Measurements from ENCODE around the gene LCE7A.

LCE7A gene

GRCh38 chr1:152859696-152860095 is at the start of gene LCE7A:
Gene LCE7A, plus strand, starts transcription at chr1:152859996. Its CDS starts 702 bp downstream, at chr1:152860698.
- no peak for DNase-seq (ENCODE audit: low read depth in 2 of 2)

GRCh38 chr1:152811050-152811449 is 48.7 kb upstream of the LCE7A start:
- DNase-seq (ENCODE audit: low read depth in 2 of 2): no peak

GRCh38 chr1:152811671-152812070 is 48.1 kb upstream of the LCE7A start, which contains the start of gene LCE1B:
Gene LCE1B, plus strand, starts transcription at chr1:152811971. Its CDS starts 476 bp downstream, at chr1:152812447.
- DNase-seq (ENCODE audit: low read depth in 2 of 2): no peak

- no peak for DNase-seq (ENCODE audit: low read depth in 2 of 2)
Measured at GRCh38 chr1:152817309-152817708, 42.5 kb upstream of the LCE7A start.

GRCh38 chr1:152823294-152823693 is 36.5 kb upstream of the LCE7A start:
- DNase-seq (ENCODE audit: low read depth in 2 of 2): no peak

- no peak for DNase-seq (ENCODE audit: low read depth in 2 of 2)
Measured at GRCh38 chr1:152824964-152825363, 34.8 kb upstream of the LCE7A start.

GRCh38 chr1:152827173-152827572 is 32.6 kb upstream of the LCE7A start, which contains the start of gene LCE1A:
Gene LCE1A, plus strand, starts transcription at chr1:152827473. Its CDS starts 0 bp downstream, at chr1:152827473.
- no peak for DNase-seq (ENCODE audit: low read depth in 2 of 2)

- DNase-seq (ENCODE audit: low read depth in 2 of 2): no peak
Measured at GRCh38 chr1:152836870-152837269, 22.9 kb upstream of the LCE7A start.

GRCh38 chr1:152842556-152842955 is 17.2 kb upstream of the LCE7A start, which contains the start of gene LCE6A:
Gene LCE6A, plus strand, starts transcription at chr1:152842856. Its CDS starts 665 bp downstream, at chr1:152843521.
- DNase-seq (ENCODE audit: low read depth in 2 of 2): no peak

GRCh38 chr1:152855661-152856060 is 4.1 kb upstream of the LCE7A start:
- DNase-seq (ENCODE audit: low read depth in 2 of 2): no peak

GRCh38 chr1:152858062-152858461 is 1.7 kb upstream of the LCE7A start:
- DNase-seq (ENCODE audit: low read depth in 2 of 2): no peak

- no peak for DNase-seq (ENCODE audit: low read depth in 2 of 2)
Measured at GRCh38 chr1:152860129-152860528, 333 bp downstream of the LCE7A start.

GRCh38 chr1:152861374-152861773 is 1.6 kb downstream of the LCE7A start:
- no peak for DNase-seq (ENCODE audit: low read depth in 2 of 2)

GRCh38 chr1:152864443-152864842 is 4.6 kb downstream of the LCE7A start:
- no peak for DNase-seq (ENCODE audit: low read depth in 2 of 2)

GRCh38 chr1:152866321-152866720 is 6.5 kb downstream of the LCE7A start:
- DNase-seq (ENCODE audit: low read depth in 2 of 2): no peak

GRCh38 chr1:152869808-152870419 is 10.1 kb downstream of the LCE7A start:
- DNase-seq (ENCODE audit: low read depth in 2 of 2): peak; percentile 9 to 24

GRCh38 chr1:152870831-152871730 is 11.3 kb downstream of the LCE7A start:
- no peak for DNase-seq (ENCODE audit: low read depth in 2 of 2)

GRCh38 chr1:152871731-152872126 is 11.9 kb downstream of the LCE7A start:
- no peak for DNase-seq (ENCODE audit: low read depth in 2 of 2)

- DNase-seq (ENCODE audit: low read depth in 2 of 2): no peak
Measured at GRCh38 chr1:152873495-152873894, 13.7 kb downstream of the LCE7A start.

- DNase-seq (ENCODE audit: low read depth in 2 of 2): no peak
Measured at GRCh38 chr1:152876827-152877226, 17.0 kb downstream of the LCE7A start.

GRCh38 chr1:152878042-152878441 is 18.2 kb downstream of the LCE7A start, which contains the start of gene SMCP:
Gene SMCP, plus strand, starts transcription at chr1:152878322. Its CDS starts 6,101 bp downstream, at chr1:152884423.
- no peak for DNase-seq (ENCODE audit: low read depth in 2 of 2)

- DNase-seq (ENCODE audit: low read depth in 2 of 2): no peak
Measured at GRCh38 chr1:152879559-152880198, 19.9 kb downstream of the LCE7A start.

Data from stimulated activated CD8-positive, alpha-beta memory T cell treated with anti-CD3 and anti-CD28 coated beads, Interleukin-7, amount 100 ng/mL, for 1 hour (primary cell).